ENCODE results near the gene CABP1. TPM values are rescaled to one million over a fixed set of nuclear protein-coding genes. Genes with fewer than 3 reads are reported as not detected.

The CABP1 gene
- total and polyA plus RNA-seq, 10 of the 15 experiments (the other 5 are each of a cell fraction or from before 2014, with no cell fraction given) = 0.16 to 2.4 (median 0.80) TPM; not detected in 2

DNA sequence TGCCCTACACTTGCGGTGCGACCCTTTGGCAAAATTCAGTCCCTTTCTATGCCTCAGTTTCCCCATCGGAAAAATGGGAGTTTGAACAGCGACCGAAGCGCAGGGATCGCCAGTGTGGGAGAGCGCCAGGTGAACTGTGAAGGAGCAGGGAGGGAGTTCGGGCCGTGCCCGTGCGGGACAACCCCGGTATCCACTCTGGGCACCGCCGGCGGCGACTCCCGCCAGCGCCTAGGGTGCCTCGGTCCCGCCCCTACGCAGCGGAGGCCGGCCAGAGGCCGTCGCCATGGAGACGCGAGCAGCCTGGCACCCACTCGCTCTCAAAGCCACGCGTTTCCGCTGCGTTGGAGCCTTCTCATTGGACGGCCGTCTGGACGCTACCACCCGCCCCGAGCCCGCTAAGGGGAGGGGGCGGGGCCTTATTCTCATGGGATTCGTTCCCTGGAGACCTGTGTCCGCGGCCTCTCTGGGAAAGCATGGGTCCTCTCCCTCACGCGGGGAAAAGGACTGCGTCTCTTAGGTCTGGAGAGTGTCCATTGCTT, 45.8 kb downstream of the CABP1 start (continued):
- TF ChIP-seq ATF7 (IDR thresholded peaks at IDR 0.05; ENCODE audit: low read depth) (peak; percentile 98), BMI1 (IDR thresholded peaks at IDR 0.05; ENCODE audit: borderline replicate concordance) (peak; percentile 96), GATAD2B (conservative IDR thresholded peaks at IDR 0.05; ENCODE audit: low read depth) (peak; percentile 100), NR2C2 (IDR thresholded peaks at IDR 0.05; ENCODE audit: borderline replicate concordance, control insufficient read depth, insufficient read length, low read depth) (no peak), SREBF1 (IDR thresholded peaks at IDR 0.05; ENCODE audit: low read length) (peak; percentile 38; the same call in 1 of the 2 replicates), TAF1 (IDR thresholded peaks at IDR 0.05; ENCODE audit: borderline replicate concordance, low read depth, low read length) (peak; percentile 49; the same call in 1 of the 2 replicates), CREB1 (IDR thresholded peaks at IDR 0.05; ENCODE audit: low read depth) (peak; percentile 64; the same call in 1 of the 2 replicates), POU2F2 (IDR thresholded peaks at IDR 0.05; ENCODE audit: borderline replicate concordance, low read depth, low read length) (no peak), HCFC1 (IDR thresholded peaks at IDR 0.05; ENCODE audit: low read length) (no peak), ZNF217 (IDR thresholded peaks at IDR 0.05) (peak; percentile 39; the same call in 1 of the 2 replicates), ZNF24 (IDR thresholded peaks at IDR 0.05) (no peak), KLF5 (IDR thresholded peaks at IDR 0.05; ENCODE audit: partially characterized antibody) (peak; percentile 97), RB1 (IDR thresholded peaks at IDR 0.05; ENCODE audit: borderline replicate concordance) (peak; percentile 100), SMAD1 (IDR thresholded peaks at IDR 0.05; ENCODE audit: low read depth, partially characterized antibody) (no peak), MXI1 (IDR thresholded peaks at IDR 0.05; ENCODE audit: low read depth, low read length) (peak; percentile 83; the same call in 1 of the 2 replicates), ZZZ3 (IDR thresholded peaks at IDR 0.05; ENCODE audit: control insufficient read depth, insufficient read length, low read depth) (no peak), TCF7 (IDR thresholded peaks at IDR 0.05; ENCODE audit: borderline replicate concordance) (no peak), CHD1 (IDR thresholded peaks at IDR 0.05; ENCODE audit: low read depth, low read length) (peak; percentile 95)
- TF ChIP-seq, protein P1, sequence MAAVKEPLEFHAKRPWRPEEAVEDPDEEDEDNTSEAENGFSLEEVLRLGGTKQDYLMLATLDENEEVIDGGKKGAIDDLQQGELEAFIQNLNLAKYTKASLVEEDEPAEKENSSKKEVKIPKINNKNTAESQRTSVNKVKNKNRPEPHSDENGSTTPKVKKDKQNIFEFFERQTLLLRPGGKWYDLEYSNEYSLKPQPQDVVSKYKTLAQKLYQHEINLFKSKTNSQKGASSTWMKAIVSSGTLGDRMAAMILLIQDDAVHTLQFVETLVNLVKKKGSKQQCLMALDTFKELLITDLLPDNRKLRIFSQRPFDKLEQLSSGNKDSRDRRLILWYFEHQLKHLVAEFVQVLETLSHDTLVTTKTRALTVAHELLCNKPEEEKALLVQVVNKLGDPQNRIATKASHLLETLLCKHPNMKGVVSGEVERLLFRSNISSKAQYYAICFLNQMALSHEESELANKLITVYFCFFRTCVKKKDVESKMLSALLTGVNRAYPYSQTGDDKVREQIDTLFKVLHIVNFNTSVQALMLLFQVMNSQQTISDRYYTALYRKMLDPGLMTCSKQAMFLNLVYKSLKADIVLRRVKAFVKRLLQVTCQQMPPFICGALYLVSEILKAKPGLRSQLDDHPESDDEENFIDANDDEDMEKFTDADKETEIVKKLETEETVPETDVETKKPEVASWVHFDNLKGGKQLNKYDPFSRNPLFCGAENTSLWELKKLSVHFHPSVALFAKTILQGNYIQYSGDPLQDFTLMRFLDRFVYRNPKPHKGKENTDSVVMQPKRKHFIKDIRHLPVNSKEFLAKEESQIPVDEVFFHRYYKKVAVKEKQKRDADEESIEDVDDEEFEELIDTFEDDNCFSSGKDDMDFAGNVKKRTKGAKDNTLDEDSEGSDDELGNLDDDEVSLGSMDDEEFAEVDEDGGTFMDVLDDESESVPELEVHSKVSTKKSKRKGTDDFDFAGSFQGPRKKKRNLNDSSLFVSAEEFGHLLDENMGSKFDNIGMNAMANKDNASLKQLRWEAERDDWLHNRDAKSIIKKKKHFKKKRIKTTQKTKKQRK (IDR thresholded peaks at IDR 0.05; ENCODE audit: low read depth, low read length) = no peak
- TF ChIP-seq, protein P2, sequence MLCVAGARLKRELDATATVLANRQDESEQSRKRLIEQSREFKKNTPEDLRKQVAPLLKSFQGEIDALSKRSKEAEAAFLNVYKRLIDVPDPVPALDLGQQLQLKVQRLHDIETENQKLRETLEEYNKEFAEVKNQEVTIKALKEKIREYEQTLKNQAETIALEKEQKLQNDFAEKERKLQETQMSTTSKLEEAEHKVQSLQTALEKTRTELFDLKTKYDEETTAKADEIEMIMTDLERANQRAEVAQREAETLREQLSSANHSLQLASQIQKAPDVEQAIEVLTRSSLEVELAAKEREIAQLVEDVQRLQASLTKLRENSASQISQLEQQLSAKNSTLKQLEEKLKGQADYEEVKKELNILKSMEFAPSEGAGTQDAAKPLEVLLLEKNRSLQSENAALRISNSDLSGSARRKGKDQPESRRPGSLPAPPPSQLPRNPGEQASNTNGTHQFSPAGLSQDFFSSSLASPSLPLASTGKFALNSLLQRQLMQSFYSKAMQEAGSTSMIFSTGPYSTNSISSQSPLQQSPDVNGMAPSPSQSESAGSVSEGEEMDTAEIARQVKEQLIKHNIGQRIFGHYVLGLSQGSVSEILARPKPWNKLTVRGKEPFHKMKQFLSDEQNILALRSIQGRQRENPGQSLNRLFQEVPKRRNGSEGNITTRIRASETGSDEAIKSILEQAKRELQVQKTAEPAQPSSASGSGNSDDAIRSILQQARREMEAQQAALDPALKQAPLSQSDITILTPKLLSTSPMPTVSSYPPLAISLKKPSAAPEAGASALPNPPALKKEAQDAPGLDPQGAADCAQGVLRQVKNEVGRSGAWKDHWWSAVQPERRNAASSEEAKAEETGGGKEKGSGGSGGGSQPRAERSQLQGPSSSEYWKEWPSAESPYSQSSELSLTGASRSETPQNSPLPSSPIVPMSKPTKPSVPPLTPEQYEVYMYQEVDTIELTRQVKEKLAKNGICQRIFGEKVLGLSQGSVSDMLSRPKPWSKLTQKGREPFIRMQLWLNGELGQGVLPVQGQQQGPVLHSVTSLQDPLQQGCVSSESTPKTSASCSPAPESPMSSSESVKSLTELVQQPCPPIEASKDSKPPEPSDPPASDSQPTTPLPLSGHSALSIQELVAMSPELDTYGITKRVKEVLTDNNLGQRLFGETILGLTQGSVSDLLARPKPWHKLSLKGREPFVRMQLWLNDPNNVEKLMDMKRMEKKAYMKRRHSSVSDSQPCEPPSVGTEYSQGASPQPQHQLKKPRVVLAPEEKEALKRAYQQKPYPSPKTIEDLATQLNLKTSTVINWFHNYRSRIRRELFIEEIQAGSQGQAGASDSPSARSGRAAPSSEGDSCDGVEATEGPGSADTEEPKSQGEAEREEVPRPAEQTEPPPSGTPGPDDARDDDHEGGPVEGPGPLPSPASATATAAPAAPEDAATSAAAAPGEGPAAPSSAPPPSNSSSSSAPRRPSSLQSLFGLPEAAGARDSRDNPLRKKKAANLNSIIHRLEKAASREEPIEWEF (IDR thresholded peaks at IDR 0.05; ENCODE audit: insufficient replicate concordance, low read depth, low read length) = peak; percentile 90
